HPDE6-E6E7 (cell line): ENCODE data around the gene TNFRSF4.
A peak's percentile ranks its signal among the peaks of the same experiment; 100 is the strongest.

Experiments used
- DNase-seq: peaks from one replicate; pipeline ENCODE4 v3.0.0; 2011; ENCODE audit warnings: missing footprints; ENCODE audit errors: extremely low spot score

Gene TNFRSF4

DNA sequence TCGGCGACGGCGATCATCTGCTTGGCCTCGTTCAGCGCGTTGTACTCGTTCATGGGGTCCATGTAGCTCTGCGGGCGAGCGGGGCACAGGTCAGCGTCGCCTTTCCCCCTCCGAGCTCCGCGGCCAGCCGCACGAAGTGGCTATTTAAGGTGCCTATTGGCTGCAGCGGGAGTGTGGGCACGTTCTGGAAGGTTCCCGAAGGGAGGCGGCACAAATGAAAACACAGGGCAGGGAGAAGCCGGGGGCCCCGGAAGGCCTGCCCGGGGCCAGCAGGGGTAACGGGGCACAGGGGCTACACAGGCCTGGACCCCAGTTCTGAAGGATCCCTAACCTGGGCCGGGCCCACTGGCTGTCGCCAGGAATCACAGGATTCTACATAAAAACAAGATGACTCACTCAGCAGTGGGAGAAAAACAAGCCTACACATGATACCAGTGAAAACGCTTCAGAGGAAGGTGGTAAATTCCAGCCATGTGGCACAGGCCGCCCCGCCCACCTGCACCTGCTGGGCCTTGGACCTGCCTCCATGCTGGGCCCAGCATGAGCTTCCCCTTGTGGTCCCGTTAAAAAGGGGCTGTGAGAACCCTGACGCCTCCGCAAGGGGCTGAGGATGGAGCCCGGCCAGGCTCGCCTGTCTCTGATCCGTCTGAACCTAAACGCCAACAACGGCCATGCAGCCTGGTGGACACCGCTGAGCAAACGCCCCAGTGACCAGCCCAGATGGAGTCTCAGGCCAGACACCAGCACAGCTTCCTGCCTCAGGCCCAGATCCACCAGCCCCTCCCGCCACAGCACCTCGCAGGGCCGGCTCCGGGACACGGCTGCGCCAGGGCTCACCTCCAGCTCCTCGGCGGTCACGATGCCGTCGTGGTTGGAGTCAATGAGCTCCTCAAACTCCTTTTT is 3.9 kb upstream of the TNFRSF4 start:
- DNase-seq, result peak; percentile 88

GRCh38 chr1:1216770-1217620 is 3.0 kb upstream of the TNFRSF4 start:
- DNase-seq, result no peak

DNA sequence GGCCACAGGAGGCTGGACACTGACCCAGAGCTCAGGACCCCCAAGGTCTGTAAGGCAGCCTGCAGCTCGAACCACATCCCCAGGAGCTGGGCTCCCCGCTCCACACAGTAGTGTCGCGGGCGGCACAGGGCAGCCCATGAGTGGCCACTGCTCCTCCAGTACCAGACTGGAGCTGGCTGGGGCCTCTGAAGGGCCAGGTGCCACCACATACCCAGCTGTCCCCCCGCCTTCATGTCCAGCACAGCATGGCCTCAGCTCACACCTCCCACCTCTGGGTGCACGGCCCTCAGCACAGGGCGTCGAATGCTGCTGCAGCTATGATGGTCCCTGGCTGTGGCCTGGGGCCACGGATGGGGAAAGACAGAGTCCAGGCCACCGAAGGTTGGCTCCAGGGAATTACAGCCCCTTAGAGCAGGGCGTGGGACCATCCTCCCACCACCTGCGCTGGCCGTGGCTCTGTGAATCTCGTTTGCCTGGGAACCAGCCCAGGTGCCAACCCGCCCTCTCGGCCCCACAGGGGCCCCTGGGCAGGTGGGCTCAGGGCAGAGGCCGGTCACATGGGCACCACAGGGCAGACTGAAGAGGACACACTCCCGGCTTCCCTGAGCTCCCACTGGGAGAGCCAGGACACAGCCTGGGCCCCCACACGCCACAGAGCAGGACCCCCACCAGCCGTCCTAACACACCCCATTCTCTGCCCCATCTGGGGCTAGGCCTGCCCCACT is 2.1 kb upstream of the TNFRSF4 start:
- DNase-seq, result no peak

DNA sequence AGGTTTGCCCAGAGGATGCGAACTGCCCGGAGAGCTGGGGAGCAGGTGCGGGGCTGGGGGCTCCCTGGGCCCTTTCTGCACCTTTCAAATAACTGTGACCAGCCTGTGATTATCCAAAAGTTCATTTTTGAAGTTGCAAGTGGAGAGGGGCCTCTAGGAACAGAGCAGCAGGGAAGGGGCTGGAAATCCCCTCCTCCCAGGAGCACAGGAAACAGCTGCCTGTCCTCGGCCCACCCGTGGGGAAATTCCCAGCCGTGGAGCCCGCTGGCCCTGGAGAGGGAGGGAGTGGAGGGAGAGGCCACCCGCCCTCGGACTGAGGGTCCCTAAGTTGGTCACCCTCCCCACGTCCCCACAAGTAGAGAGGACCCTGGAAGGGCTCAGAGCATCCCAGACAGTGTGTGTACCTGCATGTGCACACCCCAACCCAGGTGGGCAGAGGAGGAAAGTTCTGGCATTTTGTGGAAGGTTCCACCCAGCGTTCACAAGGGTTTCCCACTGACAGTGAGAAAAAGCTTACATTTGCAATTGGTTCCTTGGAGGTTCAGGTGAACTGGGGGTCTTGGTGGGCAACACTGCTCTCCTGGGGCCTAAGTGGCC is 1.2 kb upstream of the TNFRSF4 start:
- no peak for DNase-seq

DNA sequence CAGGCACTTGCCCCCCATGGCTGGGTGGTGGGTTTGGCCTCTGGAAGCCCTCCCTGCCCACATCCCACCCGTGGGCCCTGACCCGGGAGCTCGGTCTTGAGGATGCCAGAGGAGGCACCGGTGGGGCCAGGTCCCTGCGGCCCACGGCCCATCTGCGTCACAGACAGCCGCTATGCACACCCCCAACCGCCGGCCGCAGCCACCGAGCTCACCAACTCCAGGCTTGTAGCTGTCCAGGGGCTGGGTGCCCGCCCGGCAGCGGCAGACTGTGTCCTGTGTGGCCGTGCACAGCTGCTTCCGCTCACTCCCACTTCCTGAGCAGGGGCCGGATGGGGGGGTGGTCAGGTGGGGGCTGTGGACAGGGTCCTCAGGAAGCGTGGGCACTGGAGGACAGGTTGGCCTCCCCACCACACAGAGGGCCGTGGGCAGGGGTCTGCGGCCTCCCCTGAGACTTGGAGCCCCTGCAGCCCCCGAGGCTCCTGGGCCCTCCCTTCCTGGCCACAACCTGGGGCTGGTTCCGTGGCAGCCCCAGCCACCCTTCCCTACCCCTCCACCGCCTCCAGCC is 1.1 kb downstream of the TNFRSF4 start:
- DNase-seq, result no peak

DNA sequence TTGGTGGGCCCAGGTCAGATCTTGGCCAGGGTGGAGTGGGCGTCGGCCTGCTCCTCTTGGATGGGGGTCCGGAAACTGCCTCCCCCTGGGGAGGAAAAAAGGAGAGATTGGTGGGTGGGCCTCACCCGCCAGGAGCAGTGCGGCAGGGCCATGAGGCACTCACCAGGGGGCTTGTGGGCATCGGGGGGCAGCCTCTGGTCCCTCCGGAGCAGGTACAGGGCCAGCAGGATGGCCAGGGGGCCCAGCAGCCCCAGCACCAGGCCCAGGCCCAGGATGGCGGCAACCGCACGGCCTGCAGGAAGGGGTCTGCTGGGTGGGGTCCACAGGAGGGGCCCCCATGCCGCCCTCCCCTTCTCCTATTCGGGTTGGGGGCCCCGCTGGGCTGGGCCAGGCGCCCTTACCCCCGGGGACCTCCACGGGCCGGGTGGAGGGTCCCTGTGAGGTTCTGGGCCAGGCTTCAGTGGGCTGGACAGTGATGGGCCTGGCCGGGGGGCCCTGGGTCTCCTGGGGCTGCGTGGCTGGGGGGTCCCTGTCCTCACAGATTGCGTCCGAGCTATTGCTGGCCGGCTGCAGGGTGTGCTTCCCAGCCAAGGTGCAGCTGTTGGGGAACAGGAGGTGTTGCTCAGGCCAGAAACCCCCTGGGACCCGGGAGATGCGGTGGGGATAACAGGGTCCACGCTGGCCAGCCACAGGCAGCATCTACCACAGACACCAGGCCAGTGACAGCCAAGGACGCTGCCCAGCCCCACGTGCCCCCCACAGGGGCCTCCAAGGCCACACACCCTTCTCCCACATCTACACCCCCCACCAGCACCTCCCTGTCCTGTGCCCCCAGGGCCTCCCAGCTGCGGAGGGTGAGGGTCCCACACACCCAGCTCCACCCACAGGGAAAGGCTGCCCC is 2.2 kb downstream of the TNFRSF4 start:
- no peak for DNase-seq

DNA sequence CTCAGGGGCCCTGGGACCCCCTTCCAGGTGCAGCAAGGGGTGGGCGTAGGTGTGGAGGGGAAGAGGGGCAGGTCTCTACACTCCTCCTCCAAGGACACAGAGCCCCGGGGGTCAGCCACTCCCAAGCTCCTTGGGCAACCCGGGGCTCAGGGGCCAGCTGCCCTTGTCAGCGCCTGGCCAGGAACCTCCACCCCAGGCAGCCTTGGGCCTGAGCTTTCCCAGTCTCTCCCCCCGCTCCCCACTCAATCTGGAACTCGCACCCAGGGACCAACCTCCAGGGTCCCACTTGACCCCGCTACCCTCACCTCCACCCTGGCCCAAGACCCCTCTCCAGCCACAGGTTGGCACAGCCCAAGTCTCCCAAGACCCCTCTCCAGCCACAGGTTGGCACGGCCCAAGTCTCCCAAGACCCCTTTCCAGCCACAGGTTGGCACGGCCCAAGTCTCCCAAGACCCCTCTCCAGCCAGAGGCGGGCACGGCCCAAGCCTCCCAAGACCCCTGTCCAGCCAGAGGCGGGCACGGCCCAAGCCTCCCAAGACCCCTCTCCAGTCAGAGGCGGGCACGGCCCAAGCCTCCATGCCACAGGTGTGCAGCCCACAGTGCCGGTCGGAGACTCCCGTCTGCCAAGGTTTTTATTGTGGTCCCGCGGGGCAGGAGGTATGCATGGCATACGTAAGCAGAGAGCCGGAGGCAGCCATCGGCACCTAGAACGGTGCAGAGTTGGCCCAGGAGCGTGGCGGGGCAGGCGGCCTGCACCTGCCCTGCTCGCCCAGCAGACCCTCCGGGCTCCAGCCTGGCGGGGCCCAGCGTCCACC is 3.0 kb downstream of the TNFRSF4 start:
- no peak for DNase-seq

DNA sequence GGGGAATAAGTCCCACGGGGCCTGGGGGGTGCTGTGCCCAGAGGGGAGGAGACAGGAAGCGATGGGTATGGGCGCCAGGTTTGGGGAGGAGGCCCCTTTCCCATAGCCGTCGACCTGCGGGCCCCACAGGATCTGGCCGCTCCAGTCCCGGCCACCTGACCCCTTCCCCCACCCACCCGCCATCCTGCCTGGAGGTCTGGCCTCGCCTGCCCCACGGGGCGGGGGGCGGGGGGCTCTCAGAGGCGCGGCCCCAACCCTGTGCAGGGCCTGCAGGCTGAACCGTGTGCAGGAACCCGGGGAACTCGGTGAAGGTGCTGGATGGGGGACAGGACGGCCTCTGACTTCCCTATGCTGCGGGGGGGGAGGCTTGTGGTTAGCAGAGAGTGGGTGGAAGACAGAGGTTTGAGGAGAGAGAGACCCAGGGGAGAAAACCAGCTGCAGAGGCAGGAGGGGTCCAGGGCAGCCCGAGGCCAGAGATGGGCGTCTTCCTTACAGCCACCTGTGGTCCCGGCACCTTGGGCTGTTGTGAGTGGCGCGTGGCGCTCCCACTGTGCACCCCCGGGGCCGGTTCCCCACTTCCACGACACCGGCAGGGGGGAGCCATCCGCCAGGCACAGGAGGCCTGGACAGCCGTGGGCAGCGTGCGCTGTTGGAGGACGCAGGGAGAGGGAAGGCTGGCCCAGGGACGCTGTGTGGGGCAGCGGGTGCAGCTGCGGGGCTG is 5.1 kb downstream of the TNFRSF4 start:
- DNase-seq, result no peak

DNA sequence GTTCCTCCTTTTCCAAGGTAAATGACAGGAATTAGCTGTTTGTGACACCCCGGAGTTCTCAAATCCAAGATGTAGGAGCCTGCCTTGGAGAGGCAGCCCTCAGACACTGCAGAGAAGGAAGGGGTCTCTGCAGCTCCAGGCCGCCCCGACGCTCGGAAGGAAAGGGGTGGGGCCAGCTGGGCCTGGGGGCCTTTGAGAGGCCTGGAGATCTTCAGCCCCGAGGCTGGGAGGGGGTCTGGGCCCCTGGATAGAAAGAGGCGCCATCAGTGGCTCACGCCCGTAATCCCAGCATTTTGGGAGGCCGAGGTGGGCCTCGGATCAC is 6.4 kb downstream of the TNFRSF4 start:
- no peak for DNase-seq

- no peak for DNase-seq
These were observed 6.9 kb downstream of the TNFRSF4 start for GRCh38 chr1:1206966-1207531.

DNA sequence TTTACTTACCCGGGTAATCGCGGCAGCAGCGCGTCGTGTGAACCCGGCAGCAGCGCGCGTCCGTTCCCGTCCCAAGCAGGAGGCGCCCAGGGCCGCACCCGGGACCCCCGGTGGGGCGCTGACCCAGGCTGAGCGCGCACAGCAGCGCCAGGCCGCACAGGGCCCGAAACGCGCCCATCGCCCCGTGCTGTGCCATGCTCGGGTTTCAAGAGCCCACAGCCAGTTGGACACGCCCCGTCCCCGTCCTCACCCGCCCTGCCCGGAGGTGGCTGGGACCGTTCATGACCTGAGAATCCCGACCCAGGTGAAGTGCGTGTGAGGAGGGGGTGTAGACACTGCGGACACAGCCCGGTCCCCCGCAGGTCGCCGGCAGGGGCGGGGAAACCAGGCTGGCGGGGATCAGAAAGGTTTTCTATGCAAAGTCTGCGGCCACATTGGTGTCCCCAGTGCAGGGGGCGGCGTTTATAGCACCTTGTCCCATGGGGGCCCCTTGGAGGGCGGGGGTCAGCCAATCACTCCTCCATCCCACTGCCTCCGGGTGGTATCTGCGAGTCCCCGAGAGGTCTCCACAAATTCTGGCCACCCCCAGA is 7.5 kb downstream of the TNFRSF4 start, which contains the start of gene TNFRSF18:
TSS of gene TNFRSF18 (minus strand) at position 217 of the 590 bp plus-strand sequence. CDS start at position 196, 21 bp downstream.
- DNase-seq, result no peak

DNA sequence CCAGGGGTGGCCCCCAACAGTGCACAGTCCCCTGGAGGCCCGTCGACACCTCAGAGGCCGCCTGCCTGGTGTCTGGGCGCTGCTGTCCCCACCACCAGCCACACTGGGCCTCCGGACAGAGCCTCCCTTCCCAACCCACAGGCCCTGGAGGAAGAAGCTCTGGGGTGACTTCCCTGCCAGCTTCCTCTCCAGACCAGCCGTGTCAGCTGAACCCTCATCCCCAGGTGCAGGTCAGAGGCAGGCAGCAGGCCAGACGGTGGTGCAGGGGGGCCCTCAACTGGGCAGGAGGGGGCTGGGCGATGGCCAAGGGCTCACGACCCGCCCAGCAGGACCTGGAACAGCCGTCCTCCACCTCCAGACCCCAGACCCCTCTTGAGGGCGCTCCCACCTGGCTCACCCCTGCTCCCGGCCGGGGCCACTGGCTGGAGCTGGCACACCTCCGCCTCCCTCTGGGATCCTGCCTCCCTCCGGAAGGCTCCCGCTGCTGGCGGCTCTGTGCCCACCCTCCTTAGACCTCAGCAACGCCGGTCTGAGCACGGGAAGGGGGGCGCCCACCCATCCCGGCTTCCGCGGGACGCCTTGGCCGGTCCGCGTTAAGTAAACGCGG is 8.1 kb downstream of the TNFRSF4 start:
- DNase-seq, result no peak

DNA sequence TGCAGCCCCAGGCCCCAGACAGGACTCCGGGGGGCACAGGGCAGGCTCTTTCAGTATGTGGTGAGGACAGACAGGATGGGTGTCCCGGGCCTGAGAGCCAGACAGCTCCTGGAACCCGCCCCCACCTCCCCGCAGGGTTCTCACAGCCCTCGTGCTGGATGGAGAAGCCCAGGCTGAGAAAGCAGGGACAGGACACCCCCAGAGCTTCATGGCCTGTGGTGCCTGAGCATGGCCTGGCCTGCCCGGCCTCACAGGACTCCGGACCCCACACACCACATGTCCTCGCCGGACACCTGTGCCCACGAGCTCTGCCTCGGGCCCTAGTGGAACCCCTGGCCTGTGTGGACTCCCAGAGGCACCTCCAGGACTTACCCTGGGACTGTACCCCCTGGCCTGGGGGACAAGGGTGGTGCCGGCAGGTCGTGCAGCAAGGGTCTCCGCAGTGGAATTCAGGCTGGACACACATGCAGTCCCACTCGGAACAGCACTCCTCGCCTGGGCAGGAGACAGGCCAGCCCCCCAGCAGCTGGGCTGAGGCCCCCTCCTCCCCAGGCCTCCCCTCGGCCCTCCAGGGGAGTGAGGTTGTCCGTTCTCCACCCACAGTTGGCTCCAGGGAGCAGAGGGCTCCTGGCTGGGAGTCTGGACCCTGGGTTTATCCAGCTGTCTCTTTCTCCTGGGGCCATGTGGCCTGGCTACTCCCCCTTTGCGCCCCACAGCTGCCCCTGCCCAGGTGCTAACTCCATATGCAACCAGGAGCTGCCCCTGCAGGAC is 8.8 kb downstream of the TNFRSF4 start:
- DNase-seq, result no peak

DNA sequence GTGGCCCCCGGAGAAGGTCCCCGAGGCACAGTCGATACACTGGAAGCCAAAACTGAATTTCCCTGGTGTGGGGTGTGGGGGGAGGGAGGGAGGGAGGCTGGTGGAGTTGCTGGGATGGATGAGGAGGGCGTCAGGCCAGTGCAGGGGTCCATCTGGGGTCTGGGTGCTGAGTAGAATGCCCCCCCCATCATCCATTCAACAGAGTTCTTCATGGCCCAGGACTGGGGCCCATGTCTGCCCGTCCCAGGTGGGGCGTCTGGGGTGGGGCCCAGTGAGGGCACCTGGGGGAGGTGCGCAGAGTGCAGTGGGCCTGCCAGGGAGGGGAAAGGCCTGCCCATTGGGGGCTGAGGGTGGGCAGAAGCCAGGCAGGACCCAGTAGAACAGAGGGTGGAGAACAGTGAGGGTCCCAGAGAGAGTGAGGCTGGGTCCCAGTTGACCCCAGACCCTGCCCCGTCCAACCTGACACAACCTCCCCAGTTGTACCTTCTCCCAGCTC is 9.5 kb downstream of the TNFRSF4 start:
- DNase-seq, result no peak

DNA sequence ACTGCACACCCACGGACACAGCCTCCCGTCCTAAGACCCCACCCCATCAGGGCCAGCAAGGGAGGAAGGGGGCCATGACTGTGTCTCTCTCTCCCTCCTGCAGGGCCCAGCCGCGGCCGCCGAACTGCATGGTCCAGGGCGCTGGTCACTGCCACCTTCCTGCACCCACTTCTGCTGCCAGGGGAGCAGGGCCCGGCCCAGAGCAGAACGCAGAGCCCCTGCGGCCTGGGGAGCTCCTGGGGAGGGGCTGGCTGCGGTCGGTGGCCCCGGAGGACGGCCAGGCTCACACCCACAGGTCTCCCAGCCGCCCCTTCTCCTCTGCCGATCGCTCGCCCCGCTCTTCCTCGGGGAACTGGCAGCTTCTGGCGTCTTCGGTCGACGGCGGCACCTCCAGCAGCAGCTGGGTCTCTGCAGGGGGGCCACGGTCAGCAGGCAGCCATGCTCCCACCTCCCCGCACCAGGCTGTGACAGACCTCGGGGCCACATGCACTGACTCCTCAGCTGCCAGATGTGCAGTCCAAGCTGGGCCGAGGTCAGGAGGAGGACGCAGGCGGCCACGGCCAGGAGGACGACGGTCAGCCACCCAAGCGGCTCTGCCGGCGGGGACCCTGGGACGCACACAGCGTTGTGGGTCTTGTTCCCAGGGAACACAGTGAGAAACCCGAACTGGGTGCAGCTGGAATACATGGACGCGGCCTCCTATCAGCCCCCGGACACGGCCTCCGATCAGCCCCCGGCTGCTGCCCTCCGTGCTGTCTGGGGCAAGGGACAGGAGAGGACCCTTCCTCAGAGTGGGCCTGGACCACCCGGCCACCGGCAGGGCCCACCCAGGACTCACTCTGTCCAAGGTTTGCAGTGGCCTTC is 10.2 kb downstream of the TNFRSF4 start:
- DNase-seq, result no peak
